Hindlimb muscle (tissue), 1 donor: ENCODE measurements around the gene CLP1. TPM values are rescaled to one million over a fixed set of nuclear protein-coding genes. Genes with fewer than 3 reads are reported as not detected.
A peak's percentile ranks its signal among the peaks of the same experiment; 100 is the strongest.

Experiments
- DNase-seq: peaks from one replicate; pipeline ENCODE4 v3.0.0-alpha.2; 2013
- polyA plus RNA-seq: library from polyadenylated mRNA; unstranded; fragments of 120-200 nt; gene quantifications from one replicate; pipeline ENCODE4 v1.2.1, GENCODE V29; 2013; ENCODE audit not compliant: insufficient read length

The CLP1 gene
- polyA plus RNA-seq: 8.7 TPM

DNA sequence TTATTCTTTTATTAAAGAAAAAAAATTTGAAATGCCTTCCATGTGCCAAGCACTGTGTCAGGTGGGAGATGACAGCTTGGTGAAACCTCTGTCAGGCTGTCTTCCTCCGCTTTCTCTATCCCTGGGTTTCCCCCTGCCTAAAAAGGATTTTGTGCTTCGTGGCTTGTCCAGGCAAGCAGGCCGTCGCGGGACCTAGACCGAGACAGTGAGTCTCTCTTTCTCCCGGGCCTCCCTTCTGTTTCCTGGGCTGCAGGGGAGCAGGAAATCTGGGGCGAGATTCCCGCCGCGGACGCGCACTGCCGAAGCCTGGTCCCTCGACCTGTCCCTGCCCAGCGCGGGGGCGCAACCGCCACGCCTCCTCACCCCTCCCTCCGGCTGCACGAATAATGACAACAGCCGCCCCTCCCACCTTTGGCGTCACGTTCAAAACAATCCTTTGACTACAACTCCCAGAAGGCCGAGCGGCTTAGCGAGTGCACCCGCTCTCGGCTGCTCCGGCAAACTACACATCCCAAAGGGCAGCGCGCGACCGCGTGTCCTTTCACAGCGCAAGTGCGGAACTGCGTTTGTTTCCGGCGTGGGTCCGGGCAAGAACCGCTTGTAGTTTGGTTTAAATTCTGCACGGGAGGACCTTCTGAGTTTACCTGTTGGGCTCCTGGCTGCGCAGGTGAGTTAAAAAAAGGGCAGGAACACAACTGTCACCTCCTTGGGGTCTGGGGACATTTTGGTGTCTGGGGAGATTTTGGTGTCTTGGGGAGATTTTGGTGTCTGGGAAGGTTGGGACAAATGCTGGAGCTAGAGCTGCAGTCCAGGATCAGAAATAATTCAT is at the start of gene CLP1:
CLP1 (plus strand) TSS at position 569 of the 829 bp plus-strand sequence. CDS start 1,715 bp downstream, outside the sequence.
- peak; percentile 100 for DNase-seq

DNA sequence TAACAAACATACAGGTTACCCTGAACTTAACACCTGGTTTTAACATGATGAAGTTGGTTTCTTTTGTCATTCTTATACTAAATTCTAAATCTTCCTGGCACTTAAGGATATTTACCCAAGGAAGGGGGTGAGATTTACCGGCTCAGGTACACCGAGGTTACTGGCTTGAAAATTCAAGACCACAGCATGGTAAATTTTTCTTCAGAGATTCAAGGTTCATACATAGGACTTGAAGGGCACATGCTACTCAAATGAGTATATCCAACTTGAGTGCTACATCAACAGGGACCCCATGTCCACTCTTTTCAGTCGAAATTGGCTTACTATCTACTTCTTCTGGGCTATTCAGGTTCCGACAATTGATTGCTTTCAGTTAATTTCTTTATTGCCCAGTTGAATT is 47.4 kb upstream of the CLP1 start:
- DNase-seq: no peak

DNA sequence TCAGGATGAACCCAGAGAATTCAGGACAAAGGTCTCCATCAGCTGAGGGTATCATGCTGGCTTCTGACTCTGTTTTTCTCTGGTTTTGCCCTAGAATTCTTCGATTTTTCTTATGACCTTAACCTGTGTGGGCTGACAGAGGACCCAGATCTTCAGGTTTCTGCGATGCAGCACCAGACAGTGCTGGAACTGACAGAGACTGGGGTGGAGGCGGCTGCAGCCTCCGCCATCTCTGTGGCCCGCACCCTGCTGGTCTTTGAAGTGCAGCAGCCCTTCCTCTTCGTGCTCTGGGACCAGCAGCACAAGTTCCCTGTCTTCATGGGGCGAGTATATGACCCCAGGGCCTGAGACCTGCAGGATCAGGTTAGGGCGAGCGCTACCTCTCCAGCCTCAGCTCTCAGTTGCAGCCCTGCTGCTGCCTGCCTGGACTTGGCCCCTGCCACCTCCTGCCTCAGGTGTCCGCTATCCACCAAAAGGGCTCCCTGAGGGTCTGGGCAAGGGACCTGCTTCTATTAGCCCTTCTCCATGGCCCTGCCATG is 43.3 kb upstream of the CLP1 start:
- no peak for DNase-seq

DNA sequence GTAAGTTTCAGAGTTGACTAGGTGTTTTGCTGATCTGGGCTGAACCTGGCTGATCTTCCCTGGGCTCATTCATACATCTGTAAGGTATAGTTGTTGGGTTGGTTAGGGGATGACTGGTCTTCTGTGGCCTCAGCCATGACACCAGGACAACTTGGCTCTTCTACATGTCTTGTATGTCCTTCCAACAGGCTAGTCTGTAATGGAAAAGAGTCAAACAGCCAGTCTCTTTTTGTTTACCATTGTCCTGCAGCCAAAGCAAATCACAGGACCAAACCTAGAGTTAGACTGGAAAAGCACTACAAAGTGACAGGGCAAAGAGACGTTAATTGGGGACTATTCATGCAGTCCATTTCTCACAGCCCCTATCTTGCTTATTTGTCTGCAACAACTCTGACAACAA is 42.3 kb upstream of the CLP1 start:
- no peak for DNase-seq

DNA sequence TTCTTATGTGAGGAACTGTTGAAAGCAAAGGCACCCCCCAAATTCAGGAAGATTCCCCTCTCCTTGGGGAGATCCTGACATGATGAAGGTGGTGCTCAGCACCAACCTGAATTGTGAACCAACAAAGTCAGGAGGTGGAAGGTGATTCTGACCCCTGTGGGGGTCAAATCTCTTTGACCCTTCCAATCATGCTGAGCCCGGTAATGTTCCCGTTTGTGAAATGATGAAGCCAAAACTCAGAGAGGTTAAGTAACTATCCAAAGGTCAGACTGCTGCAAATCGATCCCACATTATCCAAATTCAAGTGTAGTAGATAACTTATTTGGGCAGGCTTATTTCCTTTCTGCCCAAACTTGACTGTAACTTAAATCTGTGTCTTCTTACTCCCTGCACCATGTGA is 41.0 kb upstream of the CLP1 start:
- DNase-seq: no peak

DNA sequence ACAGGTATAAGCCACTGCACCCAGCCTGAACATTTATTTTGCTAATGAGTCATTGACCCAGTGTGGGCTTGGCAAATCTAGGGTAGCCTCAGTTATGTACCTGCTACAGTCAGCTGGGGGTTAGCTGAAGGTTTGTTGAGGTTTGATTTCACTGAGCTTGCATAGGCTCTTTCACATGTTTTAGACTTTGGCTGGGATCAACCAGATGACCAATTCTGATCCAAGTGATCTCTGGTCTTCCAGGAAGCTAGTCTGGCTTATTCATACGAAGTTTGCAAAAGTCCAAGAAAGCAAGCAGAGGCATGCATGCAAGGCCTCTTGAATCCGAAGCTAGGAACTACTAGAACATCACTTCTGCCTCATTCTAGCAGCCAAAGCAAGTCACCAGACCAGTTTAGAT is 39.1 kb upstream of the CLP1 start:
- no peak for DNase-seq

DNA sequence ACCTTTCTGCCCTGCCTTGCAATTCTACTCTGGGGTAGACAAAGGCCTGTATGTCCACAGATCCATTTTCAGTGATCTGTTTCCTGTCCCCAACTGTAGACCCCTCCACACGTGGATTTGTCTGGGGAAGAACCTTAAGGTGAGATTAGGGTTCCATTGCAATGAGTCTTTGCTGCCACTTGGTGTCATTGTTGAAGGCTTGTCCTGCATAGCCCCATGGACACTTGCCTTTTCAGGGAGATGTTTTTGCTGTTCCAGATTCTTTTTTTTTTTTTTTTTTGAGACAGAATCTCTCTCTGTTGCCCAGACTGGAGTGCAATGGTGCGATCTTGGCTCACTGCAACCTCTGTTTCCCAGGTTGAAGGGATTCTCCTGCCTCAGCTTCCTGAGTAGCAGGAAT is 38.2 kb upstream of the CLP1 start:
- no peak for DNase-seq

DNA sequence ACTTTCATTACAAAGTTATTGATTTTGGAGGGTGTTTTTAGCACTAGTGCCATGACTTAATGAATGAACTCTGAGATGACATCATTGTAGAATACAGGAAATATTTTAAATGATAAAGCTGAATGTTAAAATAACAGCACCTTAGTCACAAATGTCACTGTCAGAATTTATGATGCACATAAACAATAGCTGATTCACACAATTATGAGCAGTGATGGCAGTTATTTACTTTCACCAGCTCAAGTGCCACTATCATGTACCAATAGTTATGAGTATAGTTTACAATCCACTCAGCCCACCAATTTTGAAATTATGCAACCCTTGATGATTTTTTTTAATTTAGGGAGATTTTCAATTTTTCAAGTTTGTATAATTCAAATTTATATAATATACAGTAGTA is 37.1 kb upstream of the CLP1 start:
- DNase-seq: no peak

DNA sequence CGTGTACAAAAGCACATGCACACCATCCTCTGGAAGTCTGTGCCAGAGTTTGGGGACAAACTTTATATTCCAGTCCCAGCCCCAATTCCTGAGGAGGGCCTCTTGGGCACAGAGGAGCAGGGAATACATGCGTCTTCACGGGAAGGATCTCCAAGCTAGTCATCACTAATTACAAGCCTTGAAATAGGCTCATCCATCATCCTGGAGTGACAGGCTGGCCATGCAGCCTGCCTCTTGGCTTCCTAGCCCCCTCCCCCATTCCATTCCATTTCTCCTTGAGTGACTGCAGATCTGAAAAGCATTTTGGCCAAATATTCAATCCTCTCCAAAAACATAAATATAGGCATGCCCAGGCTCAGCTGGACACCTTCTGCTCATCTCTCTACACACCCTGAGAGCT is 35.3 kb upstream of the CLP1 start:
- no peak for DNase-seq

DNA sequence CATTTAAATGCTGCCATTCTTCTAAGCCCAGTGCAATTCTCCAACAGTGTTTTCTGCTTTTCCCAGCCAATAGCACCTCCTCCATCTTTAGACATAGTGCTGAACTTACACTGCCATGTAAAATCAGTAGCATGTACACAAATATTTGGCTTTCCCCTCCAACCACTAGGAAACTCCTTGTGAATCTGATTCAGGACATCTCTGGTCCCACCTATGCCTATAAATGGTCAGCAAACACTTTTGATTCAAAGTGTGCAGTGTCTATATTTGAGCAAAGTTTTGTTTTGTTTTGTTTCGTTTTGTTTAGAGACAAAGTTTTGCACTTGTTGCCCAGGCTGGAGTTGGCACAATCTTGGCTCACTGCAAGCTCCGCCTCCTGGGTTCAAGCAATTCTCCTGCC is 32.7 kb upstream of the CLP1 start:
- no peak for DNase-seq

DNA sequence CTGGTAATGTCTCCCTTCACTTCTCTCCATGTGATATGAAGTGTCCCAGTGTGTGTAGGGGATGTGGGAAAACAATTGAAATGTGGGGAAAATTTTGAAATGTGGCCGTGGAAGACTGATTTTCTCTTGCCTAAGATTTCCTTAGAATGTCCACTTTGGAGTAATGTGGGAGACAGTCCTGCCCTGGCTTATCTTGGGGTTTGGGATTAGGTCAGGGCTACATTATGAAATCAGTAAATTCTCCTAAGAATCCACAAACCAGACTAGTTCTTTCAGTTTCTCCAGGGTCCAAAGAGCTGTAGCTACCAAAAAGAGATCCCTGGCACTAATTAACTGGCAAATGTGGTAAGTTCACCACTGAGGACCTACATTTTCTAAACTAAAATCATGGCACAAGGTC is 30.7 kb upstream of the CLP1 start:
- no peak for DNase-seq

DNA sequence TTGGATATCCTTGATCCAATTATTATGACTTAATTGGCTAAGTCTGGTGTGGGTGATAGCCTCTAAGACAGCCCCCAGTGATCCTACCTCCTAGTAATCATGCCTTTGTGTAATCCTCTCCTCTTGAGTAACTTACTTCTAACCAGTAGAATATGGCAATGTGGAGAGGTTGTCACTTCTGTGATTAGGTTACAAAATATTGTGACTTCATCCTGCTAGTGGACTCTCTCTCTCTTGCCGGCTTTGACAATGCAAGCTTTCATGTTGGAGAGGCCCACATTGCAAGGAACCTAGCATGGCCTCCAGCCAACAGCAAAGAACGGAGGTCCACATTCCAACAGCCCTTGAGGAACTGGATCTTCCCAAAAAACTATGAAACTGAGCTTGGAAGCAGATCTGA is 27.4 kb upstream of the CLP1 start:
- DNase-seq: no peak

DNA sequence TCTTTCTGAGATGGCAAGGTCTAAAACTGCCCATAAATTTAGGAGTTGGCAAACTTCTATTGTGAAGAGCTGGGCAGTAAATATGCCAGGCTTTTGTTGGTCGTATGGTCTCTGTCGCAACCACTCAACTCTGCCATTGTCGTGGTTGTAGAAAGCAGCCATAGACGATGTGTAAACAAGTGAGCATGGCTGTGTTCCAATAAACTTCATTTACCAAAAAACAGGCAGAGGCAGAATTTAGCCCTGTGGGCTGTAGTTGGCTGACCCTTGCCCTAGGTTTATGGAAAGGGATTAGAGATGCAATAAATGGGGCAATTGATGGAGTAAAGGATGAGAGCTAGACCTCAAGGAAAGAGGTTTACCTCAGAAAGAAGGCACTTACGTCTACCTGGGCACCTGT is 25.4 kb upstream of the CLP1 start:
- DNase-seq: no peak

DNA sequence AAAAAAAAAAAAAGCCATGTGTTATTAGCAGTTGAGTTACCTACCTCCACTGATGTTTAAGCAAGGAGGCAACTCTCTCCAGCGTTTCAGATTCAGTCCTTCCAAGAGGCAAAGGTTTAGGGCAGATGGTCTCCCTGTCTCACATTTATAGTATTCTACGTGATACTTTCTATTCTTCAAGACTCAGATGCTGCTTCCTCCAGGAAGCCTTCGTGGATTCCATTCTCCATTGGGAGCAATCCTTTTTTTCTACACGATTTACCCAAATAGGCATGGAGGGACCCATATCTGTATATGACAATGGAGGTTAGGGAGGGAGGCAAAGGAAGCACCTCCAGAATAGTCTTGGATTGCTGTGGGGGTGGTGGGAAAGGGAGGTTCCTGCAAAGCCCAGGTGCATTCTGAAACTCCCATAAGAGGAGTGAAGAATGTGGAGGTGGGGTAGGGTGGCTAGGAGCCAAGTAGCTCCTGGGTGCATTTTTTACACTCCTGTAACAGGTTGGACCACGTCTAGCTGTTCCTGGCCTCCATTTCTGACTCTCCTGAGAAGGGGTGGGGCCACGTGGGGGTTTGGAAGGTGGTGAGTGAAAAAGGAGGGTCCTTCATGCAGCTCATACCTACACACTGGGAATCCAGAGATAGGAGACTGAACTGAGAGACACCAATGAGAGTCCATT is 24.0 kb upstream of the CLP1 start:
- no peak for DNase-seq

DNA sequence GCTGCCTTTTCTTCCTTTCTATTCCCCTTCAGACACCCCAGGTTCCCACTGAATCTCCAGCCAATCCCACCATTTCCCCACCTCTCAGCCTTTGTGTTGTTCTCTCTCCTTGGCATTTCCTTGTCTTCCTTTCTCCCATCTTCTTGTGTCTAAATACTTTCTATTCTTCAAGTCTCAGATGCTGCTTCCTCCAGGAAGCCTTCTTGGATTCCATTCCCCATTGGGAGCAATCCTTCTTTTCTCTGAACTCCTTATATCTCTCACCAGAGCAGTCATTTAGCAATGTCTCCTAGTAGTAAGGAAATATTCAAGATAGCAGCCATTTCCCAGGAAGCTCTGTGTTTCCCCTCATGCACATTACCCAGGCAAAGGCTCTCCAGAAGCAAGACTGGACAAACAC is 23.3 kb upstream of the CLP1 start:
- DNase-seq: no peak

DNA sequence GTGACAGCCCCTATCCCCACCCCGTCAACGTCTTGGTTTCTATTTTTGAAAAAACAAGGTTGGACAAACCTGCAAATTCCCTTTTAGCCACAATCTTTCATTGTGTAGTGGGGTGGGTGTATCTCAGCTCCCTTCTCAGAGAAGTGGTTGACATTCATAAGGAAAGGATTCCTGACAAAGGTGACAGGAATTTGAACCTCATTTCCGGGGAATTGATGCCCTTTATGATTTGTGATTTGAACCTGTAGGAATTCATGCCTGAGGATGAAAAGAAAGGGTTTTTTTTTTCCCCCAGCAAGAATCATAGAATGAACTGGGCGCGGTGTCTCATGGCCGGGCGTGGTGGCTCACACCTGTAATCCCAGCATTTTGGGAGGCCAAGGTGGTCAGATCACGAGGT is 22.3 kb upstream of the CLP1 start:
- no peak for DNase-seq

DNA sequence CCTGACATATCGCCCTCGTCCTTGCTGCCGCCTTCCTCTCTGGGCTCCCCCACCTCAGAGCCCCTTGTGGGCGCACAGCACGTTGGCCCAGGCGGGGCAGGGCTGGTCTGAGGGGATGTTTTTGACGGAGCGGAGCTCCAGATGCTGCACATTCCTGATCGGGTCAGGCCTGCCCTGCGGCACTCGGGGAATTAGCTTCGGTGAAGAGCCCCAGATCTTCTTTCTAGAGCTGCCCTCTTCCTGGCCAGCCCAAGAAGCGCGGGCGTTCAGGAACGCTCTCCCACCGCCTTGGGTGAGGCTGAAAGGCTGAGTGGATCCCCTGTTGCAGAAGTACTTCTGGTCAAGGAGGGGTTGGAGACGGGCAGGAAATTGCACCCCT is 19.9 kb upstream of the CLP1 start:
- peak; percentile 28 for DNase-seq

DNA sequence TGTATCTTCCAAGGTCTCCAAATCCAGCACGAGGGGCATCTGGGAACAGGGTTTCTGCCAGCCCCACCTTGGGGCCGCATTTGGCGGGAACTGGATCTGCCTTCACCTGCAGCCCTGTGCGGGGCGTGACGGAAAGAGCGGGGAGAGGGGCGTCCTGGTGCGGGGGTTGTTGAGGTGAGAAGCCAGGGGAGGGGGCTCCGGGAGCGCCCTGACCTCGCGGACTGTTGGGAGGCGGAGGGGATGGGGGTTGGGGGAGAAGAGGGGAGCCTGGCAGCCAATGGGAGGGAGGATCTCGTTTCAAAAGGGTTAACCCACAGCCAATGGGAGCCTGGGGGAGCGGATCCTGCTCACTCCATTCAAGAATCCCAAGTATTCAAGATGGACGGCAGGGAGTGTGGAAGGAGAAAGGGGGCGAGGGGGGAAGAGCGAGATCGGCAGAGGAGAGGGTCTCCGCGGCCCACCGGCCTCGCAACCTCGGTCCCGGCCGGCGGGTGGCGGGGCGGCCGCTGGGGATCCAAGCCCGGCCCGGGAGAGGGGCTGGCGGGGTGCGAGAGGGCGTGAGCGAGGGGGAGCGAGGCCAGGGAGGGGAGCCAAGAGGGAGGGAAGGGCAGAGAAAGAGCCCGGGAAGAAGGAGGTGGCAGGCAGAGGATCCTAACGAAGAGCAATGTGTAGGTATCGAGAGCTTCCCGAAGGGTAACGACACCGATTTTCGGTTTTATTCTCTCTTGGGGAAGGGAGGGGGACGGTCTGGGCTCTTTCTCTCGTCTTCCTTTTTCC is 19.4 kb upstream of the CLP1 start:
- DNase-seq: peak; percentile 84

DNA sequence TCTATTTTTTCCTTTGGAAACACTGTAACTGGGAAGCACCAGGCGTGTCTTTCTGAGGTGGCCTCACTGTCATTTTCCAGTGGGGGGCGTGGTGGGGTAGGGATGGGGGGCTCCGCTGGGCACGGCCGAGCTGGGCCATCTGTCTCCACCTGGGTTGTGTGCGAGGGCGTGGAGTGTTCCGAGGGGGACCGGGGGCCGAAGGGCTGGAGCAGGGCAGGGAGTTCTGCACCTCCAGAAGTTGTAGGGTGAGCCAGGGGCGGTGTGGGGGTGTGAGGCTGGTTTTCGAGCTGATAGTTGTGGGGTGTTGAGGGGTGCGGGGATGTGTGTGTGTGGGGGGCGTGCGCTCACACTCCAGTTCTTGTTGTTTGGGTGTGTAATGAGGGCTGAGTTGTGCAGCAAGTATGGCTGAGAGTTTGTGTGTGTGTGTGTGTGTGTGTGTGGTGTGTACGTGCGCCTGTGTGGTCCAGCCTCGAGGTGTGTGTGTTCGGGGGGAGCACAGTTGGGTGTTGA is 18.7 kb upstream of the CLP1 start:
- no peak for DNase-seq

DNA sequence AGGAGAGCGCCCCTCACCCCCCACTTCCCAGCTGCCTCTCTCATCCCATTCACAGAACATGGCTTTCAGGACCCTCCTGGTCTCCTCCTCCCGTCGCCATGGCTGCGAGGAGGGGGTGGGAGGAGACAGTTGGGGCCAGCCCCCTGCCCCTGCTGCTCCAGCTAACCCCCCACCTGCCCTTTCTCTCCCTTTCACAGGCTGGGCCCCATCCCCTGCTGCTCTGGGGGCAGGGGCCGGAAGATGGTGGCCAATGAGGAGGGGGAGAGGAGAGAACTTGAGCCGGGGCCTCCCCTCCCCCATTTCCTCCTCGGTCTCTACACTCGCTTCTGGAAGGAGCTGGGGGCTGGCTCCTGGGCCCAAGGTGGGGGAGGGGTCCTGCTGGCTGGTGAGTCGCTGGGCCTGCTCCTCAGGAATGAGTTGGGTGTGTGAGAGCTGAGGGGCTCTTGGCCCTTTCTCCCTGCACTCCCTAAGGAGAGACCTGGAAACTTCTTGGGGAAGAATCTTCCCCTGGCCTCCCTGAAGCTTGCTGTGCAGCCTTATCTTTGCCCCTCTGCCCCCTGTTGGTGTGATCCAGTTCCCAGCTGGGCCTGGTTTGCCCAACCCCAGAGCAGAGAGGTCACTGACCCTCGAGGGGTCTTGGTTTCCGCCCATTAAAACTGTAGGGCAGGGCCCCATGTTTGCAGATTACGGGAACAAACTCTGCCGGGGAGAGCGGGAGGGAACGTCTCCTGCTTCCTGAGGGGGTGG is 18.1 kb upstream of the CLP1 start:
- DNase-seq: peak; percentile 81

DNA sequence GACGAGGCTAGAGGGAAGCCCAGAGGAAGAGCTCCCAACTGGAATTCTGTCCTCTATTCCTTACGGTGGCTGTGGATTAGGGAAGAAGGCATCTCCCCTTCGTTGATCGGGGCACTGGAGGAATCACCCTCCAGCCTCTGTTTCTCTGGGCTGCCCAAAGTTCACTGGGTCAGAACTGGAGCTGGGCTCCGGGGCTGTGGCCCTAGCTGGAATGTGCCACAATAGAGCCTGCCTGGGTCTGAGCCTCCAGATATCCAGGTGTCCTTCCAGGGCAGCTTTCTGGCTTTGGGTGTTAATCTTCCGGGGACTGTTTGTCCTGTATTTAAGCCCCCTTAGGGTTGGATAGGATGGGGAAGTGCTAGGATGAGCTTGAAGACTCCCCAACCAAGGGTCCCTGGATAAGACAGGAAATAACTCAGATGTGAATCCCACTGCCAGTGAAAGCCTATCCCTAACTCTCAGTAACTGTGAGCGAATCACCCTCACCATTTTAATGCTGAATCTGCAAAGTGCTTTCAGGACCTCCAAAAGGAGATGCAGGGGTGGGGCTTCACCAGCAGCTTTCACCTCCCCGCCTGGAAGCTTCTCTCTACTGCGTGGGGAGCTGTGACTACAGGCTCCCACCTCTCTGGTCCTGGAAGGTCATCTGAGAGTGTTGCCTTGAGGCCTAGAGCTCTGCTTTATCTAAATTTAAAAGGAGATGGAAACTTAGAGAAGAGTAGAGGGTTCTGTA is 17.3 kb upstream of the CLP1 start:
- DNase-seq: no peak
